HK-2 (cell line): ENCODE measurements around the gene RPS6KA5.
"Not testable (repeated sequence)": the region's sequence is repeated elsewhere in the genome, so short reads cannot be mapped to it uniquely, and the experiment has no call there.

Experiments
- DNase-seq: peaks from one replicate; pipeline ENCODE4 v3.0.0-alpha.2; 2018; ENCODE audit not compliant: unreplicated experiment

The RPS6KA5 gene

DNA sequence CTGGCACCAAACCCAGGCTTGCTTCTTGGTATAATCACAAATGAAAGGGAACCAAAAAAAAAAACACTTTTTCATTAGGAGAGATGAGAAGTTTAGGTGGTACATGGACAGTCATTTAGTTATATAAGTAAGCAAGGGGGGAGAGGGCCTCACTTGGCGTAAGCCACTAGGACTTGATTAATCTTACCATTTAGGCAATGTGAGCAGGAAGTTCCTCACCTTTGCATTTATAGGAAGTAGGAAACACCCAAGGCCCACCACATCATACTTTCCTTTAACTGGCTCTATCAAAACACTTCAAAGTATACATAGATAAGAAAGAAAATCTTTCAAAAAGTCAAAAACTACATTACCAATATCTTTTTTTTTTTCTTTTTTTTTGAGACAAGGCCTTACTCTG is 6.7 kb upstream of the RPS6KA5 start:
- DNase-seq = no peak

DNA sequence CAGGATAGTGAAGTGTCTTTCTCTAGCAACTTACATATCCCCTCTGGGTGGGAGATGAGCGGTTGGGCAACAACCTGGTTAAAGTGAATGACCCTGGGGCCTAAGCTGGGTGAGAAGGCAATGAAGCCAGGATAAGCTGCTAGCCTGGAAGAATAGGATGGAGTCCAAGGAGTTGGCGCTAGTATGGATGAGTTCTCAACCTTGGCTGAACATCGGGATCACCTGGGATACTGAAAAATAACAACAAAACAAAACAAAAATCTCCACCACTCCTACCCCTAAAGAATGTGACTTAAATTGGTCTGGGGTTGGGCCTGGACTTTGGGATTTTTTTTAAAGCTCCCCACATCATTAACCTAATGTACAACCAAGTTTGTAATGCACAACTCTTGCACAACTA is 4.8 kb upstream of the RPS6KA5 start:
- no peak for DNase-seq

DNA sequence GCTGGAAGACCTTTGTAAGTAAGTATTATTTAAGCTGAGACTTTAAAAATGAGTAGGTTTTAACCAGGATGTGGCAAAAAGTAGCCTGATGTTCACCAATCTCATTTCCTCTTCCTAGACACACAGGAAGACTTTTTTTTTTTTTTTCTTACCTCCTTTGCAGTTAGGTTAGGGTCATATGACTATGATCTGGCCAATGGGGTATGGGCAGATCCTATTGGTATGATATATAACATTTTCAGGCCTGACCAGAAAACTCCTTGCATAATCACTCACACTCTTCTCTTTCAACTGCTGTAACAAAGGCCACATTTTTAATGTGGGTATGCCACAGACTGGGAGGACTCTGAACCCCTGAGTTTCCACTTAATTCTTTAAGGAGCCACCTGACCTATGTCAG is 2.7 kb upstream of the RPS6KA5 start:
- no peak for DNase-seq

DNA sequence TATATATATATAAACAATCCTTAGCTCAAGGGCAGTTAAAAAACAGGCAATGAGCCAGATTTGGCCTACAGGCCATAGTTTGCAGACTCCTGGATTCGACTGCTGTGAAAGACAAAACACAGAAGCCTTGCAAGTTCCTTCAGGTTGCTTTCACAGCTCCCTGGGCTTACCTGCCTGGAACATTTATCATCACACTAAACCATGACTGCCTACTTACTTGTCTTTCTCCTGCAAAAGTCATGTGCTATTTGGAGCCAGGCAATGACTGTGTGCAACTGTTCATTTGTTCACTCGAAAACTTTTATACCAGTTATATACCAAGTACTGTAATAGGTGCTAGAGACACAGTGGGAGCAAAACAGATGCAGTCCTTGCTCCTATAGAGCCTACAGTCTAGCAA is 2.2 kb upstream of the RPS6KA5 start:
- no peak for DNase-seq

DNA sequence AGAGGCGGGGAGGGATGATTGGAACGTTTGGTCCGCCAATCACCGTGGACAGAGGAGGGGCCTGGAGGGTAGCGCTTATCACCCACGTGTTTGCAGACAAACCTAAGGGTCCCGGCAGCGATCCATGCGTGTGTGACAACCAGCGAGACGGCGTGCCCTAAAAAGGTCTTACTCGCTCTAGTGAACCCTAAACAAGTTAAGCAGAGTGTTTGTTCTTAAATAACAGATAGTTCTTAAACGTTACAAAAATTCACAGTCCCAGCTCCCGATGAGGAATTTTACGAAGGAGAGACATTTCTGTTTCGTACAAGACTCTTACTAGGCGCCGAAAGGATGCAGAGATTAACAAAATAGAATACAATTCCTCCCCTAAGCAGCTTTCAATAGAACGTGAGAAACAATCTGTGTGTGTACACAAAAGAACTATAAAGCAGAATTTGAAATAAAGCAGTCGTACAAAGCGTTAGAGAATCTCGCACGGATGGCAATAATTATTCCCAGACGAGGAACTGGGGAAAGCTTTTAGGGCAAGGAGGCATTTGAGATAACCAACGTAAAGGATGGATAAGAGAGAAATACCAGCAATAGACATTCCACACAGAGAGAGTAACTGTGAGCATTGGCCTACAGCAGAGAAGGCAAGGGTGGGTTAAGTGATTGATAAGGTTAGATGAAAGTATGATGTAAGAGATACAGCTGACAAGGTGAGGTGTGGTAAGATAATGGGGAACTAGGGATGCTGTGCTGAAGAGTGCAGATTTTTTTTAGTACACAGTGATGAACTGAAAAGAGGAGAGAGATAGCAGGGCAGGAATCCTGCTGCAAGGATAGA is 831 bp upstream of the RPS6KA5 start:
- no peak for DNase-seq

DNA sequence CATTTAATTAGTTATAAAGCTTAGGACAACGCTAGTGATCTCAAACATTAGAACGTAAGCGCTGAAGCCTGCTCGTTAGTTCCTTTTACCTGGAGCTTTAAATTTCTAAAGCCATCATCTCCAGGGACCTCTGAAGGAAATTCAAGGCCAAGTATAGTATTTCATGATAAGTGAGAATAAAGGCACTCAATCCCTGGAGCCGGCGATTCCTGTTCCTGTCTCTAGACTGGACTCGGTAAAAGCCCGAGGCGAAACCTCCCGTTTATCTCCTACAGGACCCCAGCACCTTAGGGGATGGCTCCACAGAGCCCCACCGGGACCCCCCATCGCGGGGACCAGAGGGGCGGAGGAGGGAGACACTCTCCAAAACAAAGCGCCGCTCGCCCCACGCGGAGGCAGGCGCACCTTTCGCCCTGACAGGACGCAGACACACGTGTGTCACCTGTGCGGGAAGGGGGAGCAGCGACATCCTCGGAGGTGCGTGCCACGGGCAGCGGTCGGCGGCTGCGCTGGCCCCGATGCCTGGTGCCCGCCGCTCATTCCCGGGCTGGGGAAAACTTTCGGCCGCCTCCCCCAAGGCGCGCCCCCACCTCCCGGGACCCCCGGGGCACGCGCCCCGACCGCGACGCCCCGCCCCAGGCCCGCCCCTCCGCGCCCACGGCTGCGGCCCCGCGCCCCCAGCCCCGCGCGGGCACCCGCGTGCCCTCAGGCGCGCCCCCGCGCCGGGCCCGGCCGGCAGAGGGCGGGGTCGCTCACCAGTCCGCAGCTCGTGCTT is 678 bp downstream of the RPS6KA5 start:
- peak; percentile 48 for DNase-seq

DNA sequence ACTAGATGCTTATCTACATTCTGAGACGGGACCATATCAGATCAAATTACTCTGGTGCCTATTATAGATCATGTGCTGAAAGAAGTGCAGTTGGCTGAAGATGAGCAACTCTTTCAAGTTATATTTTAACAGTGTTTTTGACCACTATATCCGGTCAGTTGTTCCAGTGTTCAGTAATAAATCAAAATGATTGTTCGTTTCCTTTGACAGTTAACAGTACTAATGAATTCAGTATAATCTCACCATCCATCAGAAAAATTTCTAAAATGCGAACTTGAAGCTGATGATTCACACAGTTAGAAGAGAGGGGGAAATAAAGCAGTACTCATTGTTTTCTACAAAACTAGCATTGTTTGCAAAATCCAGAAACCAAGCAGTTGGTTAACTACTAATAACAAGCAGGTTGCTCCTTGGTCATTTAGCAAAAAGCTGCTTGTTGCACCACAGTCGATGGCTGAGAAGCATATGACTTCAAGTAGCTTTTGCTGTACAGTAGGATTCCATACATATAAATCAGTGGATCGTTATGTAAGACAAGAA is 2.3 kb downstream of the RPS6KA5 start:
- DNase-seq = no peak

DNA sequence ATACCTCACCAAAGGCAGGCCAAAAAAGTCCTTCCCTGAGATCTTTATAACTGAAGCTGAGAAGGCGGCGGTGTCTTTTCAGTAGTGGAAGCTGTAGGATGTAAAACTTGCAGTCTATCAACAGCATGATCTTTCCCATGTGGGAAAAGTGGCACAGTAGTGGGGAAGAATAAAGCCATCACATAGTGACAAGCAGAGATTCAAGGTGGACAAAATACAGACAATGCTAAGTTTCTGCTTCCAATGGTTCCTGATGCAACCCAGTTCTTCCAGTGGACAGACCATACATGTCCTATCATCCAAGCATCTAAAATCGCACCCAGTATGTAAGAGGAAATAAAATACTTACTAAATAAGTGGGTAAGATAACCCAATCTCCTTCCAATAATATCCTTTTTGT is 4.1 kb downstream of the RPS6KA5 start:
- no peak for DNase-seq

DNA sequence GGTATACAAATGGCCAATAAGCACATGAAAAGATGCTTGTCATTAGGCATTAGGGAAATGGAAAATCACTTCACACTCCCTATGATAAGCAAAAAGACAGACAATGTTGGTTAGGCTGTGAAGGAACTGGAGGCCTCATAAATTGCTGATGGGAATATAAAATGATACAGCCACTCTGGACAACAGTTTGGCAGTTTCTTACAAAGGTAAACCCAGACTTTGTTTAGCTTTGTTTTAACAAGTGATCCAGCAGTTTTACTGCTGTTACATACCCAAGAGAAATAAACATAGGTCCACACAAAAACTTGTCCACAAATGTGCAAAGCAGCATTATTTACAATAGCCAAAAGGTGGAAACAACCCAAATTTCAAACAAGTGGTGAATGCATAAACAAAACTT is 5.4 kb downstream of the RPS6KA5 start:
- DNase-seq = no peak

DNA sequence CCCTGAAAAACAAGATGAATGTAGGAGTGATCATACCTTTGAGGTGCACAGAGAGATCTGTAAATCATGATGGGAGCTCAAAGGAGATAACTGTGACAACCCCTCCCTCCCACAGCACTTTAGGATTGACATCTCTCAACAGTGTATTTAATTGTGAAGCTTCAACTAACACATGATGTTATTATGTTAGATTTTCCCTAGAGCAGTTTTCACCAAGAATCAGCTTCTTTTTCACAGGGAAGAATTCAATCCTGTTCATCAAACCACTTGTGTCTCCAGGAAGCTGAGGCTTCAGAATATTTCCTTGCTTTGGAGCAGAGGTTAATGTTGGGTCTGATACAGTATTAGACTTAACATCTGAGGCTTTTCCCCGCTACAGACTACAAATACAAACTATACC is 11.8 kb downstream of the RPS6KA5 start:
- DNase-seq = no peak

DNA sequence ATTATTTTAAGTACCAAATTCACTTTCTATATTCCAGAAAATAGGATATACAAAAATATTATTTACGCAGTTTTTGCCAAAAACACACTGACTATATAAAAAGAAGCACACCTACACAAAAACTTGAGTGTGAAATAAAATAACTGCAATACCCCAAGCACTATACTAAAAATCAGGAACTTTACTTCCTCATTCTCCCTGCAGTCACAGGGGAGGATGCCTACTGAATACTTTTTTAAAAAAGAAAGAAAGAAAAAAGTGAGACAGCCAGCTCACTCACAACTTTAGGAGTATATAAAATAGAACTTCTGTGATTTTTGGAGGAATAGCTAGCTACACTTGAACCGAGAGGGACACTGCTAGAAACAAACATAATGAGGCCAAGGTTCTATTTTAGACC is 12.2 kb downstream of the RPS6KA5 start:
- DNase-seq = no peak

DNA sequence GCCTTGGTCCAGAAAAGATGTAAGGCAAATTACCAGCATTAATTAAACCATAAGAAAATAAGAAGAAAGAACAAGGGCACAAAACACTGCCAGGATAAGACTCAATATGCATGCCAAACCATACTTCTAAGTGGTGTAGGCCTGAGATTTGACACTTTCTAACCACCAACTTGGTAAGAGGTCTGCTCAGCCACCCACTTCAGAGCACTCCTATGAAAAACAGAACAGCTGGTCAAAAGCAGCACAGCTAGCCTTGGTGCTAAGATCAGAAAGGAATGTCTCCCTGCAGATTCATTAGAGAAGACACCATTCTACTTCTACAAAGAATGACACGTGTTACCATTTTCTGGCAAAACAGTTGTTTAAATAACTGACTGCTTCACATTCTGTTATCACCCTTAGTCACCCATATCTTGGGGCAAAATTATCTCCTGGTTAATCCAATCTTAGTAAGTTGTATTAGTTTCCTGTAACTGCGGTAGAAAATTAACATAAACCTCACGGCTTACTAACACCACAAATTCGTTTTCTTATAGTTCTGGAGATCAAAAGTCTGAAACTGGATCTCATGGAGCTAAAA is 13.2 kb downstream of the RPS6KA5 start:
- DNase-seq = no peak

DNA sequence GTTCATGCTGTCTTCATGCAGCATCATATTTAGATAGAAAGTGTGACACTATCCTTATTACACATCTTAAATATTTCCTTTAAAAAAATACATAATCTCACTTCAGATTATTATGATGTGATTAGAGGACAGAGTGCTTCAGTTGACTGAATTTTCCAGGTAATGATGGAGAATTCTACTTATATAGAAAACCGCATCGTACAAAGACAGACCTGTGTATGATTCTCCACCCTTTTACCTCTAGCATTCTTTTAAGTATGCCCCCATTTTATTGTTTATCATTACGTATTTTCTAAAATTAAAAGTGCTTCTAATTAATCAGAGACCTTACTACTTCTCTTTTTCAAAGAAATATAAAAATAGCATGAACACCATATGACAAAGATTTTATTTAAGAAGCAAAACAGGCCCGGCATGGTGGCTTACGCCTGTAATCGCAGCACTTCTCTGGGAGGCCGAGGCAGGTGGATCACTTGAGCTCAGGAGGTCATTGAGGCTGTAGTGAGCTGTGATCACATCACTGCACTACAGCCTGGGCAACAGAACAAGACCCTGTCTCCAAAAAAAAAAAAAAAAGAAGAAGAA is 13.9 kb downstream of the RPS6KA5 start:
- DNase-seq = no peak

DNA sequence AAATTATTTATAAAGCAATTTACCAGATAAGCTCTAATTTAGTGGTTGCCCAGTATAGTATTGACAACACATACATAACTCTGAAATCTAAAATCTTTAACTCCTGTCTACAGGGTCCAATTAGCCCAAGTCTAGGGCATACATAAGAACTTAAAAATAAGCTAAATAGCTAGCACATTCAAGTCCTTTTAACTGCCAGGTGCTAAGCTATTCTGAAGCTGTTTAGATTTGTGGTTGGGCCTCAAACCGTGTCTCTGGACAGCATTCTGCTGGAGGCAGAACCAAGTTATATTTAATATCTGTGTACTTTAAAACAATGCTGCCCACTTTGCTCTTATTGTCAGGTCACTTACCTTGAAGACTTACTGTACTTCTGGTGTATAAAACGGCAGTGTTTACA is 19.0 kb downstream of the RPS6KA5 start:
- no peak for DNase-seq

DNA sequence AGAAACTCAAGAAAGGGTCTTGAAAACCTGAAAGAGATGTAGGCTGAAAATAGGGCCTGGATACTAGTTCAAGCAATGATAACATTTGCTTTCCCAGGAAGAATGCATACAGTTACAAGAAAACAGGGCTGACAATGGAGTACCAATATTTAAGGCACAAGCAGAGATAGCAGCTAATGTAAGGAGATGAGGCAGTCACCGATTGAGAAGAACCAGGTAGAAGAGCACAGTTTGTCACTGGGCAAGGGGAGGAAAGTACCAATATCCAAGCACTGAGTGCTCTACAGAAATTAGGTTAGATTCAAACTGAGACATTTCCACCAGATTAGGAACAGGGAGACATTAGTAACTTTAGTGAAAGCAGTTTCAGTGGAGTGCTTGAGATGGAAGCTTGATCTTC is 19.9 kb downstream of the RPS6KA5 start:
- no peak for DNase-seq

DNA sequence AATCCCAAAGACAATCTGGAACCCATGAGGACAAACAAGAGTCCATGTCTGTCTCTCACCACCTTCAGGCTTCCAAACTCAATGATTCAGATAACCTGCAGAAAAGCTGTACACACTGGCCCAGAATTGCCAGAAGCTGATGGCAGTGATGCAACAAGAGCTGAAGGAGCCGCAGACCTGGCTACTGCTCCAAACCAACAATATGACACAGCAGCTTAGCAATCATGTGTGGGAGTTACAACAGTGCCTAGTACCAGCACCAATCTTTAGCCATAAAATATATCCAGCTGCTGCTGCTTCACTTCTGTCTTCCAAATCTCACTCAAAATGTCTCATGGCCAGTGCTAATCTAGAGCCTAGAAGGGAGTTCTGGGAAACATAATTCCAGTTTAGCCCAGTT is 22.0 kb downstream of the RPS6KA5 start:
- no peak for DNase-seq

DNA sequence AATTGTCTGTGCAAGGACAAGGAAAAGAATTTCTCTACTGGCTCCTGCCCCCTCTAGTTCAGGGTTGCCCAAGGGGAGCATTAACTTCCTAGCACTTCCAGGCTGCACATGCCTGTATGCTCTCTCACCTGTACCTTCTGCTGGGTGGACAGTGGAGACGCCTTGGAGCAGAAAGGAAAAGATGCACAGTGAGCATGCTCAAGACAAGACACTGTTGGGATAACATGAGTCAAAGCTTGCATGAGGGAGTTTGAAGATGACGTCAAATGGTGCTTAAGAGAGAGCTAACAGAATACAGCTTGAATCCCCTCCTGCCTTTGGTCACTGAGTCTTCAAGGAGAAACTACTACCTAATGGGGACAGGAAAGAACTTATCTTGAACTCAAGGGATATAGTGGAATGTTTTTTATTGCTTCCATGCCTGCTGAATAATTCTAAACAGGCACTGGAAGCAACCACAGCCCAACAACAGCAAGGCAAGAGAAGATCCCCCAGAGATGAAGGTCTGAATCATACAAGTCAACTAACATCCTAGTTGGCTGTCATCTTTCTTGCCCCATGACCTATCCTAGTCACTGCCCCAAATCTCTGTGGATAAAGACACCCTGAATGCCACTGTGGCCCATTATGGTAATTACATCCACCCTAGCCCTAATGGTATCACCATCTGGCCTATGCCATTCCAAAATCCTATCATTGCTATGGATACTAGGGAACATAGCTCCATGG is 23.5 kb downstream of the RPS6KA5 start:
- no peak for DNase-seq

DNA sequence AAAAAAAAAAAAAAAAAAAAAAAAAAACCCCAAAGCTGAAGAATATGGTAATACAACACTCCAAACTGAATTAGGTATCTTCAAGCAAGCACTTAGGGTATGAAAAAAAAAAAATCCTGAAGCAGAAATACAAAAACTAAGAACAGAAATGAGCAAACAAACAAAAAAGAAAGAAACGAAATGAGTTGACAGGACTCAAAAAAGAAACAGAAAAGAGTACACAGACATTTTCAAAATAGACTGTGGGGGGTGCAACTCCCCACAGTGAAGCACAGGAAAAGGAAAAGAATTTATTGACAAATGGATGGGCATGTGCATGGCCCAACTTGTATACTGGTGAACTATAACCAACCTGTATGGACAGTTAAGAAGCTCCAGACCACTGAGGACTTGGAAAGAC is 24.6 kb downstream of the RPS6KA5 start:
- no peak for DNase-seq

DNA sequence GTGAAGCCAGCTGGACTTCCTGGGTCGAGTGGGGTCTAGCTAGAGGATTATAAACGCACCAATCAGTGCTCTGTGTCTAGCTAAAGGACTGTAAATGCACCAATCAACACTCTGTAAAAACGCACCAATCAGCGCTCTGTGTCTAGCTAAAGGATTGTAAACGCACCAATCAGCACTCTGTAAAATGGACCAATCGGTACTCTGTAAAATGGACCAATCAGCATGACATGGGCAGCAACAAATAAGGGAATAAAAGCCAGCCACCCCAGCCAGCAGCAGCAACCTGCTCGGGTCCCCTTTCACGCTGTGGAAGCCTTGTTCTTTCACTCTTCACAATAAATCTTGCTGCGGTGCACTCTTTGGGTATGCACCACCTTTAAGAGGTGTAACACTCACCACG is 26.1 kb downstream of the RPS6KA5 start:
- not testable (repeated sequence) for DNase-seq

DNA sequence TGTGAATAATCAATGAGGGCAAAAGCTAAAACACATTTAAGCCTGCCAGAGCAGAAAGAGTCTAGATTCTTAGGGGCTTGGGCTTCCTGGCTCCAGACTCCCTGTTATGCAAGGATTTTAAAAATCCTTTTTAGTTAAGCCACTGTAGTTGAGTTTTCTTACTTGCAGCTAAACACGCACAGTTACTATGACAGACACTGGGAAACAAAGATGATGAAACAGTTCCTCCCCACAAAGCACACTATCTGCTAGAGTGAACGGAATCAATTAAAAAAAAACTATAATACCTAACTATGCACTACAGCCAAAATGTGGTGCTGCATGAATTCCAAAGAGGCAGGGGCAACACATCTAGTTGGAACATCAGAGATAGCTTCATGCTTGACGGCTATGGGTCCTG is 28.2 kb downstream of the RPS6KA5 start:
- DNase-seq = no peak

DNA sequence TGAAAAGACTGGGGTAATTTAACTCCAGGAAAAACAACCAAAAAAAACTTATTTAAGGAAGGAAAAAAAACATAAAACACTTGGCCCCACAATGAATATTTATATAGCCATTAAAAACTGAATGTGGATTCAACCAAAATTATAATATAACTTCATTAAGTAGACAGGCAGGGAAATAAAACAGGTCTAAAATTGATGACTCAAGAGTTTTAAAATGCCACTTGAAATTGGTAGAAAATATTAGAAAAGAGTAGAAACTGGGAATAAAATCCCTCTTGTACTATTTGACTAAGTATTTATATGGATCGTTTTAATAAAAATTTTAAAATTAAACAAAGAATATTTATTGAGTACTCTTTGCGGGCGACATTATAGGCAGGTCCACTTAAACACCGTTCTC is 28.8 kb downstream of the RPS6KA5 start:
- DNase-seq = no peak
